IPS DF 6.9 (cell line): ENCODE results near the gene PSMC1.

Experiments
- DNase-seq: peaks from one replicate; pipeline ENCODE4 v3.0.0-alpha.2; 2013; ENCODE audit warnings: low read depth, low spot score
- H3K27ac ChIP-seq: one replicate; pipeline ENCODE4 v1.5.1; 2013; ENCODE audit warnings: low read length, control low read depth
- H3K27me3 ChIP-seq: 2 replicates; pipeline ENCODE4 v1.6.1; 2013; ENCODE audit warnings: mild to moderate bottlenecking, low read length; ENCODE audit not compliant: control insufficient read depth, insufficient read depth
- H3K36me3 ChIP-seq: 2 replicates; pipeline ENCODE4 v1.6.1; 2013; ENCODE audit warnings: low read length; ENCODE audit not compliant: control insufficient read depth, insufficient read depth
- H3K4me1 ChIP-seq: 2 replicates; pipeline ENCODE4 v1.6.1; 2013; ENCODE audit warnings: low read length; ENCODE audit not compliant: control insufficient read depth, insufficient read depth
- H3K4me3 ChIP-seq: 2 replicates; pipeline ENCODE4 v1.5.1; 2013; ENCODE audit warnings: mild to moderate bottlenecking, low read length
- H3K9me3 ChIP-seq: 2 replicates; pipeline ENCODE4 v1.6.1; 2013; ENCODE audit warnings: low read length, inconsistent platforms; ENCODE audit not compliant: control insufficient read depth, insufficient read depth
- WGBS: extraction: QIAGEN DNeasy Blood & Tissue Kit; methylation state at CpG from one replicate; pipeline ENCODE4 v1.1.7; 2013; ENCODE audit warnings: mixed read lengths, missing lambda C conversion rate; ENCODE audit not compliant: insufficient read length, insufficient coverage; 5-methylcytosine and 5-hydroxymethylcytosine counted together

PSMC1 gene

DNA sequence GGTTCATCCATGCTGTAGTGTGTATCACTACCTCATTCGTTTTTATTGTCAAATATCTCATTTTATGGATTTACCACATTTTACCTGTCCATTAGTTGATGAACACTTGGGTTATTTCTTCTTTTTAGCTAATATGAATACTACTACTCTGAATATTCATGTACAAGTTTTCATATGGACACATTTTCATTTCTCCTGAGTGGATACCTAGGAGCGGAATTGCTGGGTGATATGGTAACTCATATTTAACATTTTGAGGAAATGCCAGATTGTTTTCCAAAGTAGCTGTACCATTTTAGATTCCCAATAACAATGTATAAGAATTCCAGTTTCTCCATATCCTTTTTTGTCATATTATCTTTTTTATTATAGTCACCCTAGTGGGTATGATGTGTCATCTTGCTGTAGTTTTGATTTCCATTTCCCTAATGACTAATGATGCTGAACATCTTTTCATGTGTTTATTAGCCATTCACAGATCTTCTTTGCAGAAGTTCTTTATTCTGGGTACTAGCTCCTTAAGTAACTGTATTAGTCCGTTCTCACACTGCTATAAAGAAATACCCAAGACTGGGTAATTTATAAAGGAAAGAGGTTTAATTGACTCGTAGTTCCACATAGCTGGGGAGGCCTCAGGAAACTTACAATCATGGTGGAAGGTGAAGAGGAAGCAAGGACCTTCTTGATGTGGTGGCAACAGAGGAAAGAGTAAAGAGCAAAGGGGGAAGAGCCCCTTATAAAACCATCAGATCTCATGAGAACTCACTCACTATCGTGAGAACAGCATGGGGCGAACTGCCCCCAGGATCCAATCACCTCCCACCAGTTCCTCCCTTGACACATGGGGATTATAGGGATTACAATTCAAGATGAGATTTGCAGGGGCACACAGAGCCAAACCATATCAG, 63.5 kb downstream of the PSMC1 start:
- Histone ChIP-seq H3K4me1 (no peaks in the 10 kb centered on the region), H3K4me3 (no peak overlapping the region), H3K9me3 (no peaks in the 10 kb centered on the region), H3K27ac (no peak overlapping the region), H3K27me3 (no peaks in the 10 kb centered on the region), H3K36me3 (no peaks in the 10 kb centered on the region)
- DNase-seq: no peak
- WGBS: no CpG with 5 or more reads among the region's 6 CpGs

DNA sequence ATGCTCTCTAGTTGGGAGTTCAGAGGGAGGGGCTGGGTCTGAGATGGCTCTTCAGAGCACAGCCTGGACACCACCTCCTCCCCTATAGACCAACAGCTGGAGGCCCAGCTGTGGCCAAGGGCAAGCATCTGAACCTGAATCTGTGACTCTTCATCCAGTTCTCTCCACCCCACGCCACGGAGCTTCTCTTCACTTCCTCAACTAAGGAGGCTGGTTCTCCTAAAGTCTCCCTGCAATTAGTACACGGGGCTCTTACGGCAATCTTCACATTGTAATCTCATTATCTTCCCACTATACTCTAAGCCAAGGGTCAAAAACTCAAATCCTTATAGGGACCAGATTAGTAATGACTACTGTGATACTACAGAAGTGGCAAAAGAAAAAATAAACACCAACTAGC, 65.5 kb downstream of the PSMC1 start:
- no peak for DNase-seq
- no peaks in the 10 kb centered on the region for H3K9me3 ChIP-seq
- no CpG with 5 or more reads among the region's 4 CpGs for WGBS

More for the DNA sequence above, 65.5 kb downstream of the PSMC1 start:
- H3K36me3 ChIP-seq: no peaks in the 10 kb centered on the region
- no peak overlapping the region for H3K4me3 ChIP-seq
- no peaks in the 10 kb centered on the region for H3K4me1 ChIP-seq
- H3K27me3 ChIP-seq: no peaks in the 10 kb centered on the region
- H3K27ac ChIP-seq: no peak overlapping the region
